Tibial artery (tissue), 4 donors: Measurements from ENCODE around the gene VASH2.

Experiments used
- DNase-seq, 2 donors: peaks; one replicate each; pipeline ENCODE4 v3.0.0-alpha.2; 2019
- H3K27ac ChIP-seq, 2 donors: fragments of 200-600 bp; sonication (generic) in 1 of 2; 1 replicate in 1 of 2; 2 replicates in 1 of 2; pipeline ENCODE4 v1.5.1; 2018 to 2019; ENCODE audit warnings: mild to moderate bottlenecking in 1 of 2
- H3K27me3 ChIP-seq, 2 donors: fragments of 200-600 bp; sonication (generic) in 1 of 2; one replicate each; pipeline versions ENCODE4 v1.5.1 to v1.6.0; 2016 to 2019
- H3K36me3 ChIP-seq, 3 donors: fragments of 200-600 bp; sonication (generic) in 2 of 3; one replicate each; pipeline ENCODE4 v1.5.1; 2016 to 2019; ENCODE audit warnings: mild to moderate bottlenecking in 2 of 3
- H3K4me1 ChIP-seq, 4 donors: fragments of 200-600 bp; sonication (generic) in 2 of 4; 1 replicate in 3 of 4; 2 replicates in 1 of 4; pipeline ENCODE4 v1.5.1; 2016 to 2019
- H3K4me3 ChIP-seq, 2 donors: fragments of 200-600 bp; sonication (generic) in 1 of 2; 1 replicate in 1 of 2; 2 replicates in 1 of 2; pipeline ENCODE4 v1.5.1; 2018 to 2019; ENCODE audit warnings: mild to moderate bottlenecking in 2 of 2
- H3K9me3 ChIP-seq, 3 donors: fragments of 200-600 bp; sonication (generic) in 1 of 3; one replicate each; pipeline ENCODE4 v1.5.1; 2016 to 2019
- CTCF ChIP-seq, 2 experiments: fragments of 200-600 bp in 1 of 2; fragments of 450-650 bp in 1 of 2; IDR thresholded peaks; one replicate each; pipeline ENCODE4 v1.5.1; 2017 to 2019; ENCODE audit warnings: antibody characterized with exemption in 2 of 2, mild to moderate bottlenecking in 1 of 2, moderate library complexity in 1 of 2
- intact Hi-C: fragments of 100-400 bp; cut with DNase I; formaldehyde crosslinking; loops from one replicate; pipeline ENCODE4 v1.15.0; 2023; ENCODE audit warnings: low total_unique reads

Gene VASH2

GRCh38 chr1:212917134-212917485 is 33.2 kb upstream of the VASH2 start:
- TF ChIP-seq CTCF (IDR thresholded peaks at IDR 0.05): no peak

GRCh38 chr1:212917858-212918257 is 32.5 kb upstream of the VASH2 start:
- Histone ChIP-seq H3K27me3 (peaks cover 0 to 12% of the 10 kb centered on the region in 2 donors), H3K36me3 (no peaks in the 10 kb centered on the region), H3K27ac (no peak overlapping the region), H3K4me1 (peaks cover 0 to 8% (median 0%) of the 10 kb centered on the region in 4 donors), H3K4me3 (no peak overlapping the region), H3K9me3 (no peaks in the 10 kb centered on the region)
- DNase-seq: no peak
- no peak for TF ChIP-seq CTCF (IDR thresholded peaks at IDR 0.05)
- intact Hi-C loops: no loop called here

More at GRCh38 chr1:212917134-212917485, 33.2 kb upstream of the VASH2 start:
- Histone ChIP-seq H3K27ac (no peak overlapping the region), H3K27me3 (peaks cover 0 to 12% of the 10 kb centered on the region in 2 donors), H3K4me3 (no peak overlapping the region), H3K4me1 (peaks cover 0 to 8% (median 0%) of the 10 kb centered on the region in 4 donors), H3K9me3 (no peaks in the 10 kb centered on the region), H3K36me3 (no peaks in the 10 kb centered on the region)
- intact Hi-C loops: no loop called here
- DNase-seq: no peak

- Histone ChIP-seq H3K27ac (no peak overlapping the region), H3K9me3 (no peaks in the 10 kb centered on the region), H3K4me3 (no peak overlapping the region), H3K4me1 (peaks cover 0 to 8% (median 0%) of the 10 kb centered on the region in 4 donors), H3K36me3 (no peaks in the 10 kb centered on the region), H3K27me3 (peaks cover 0 to 12% of the 10 kb centered on the region in 2 donors)
- no peak for TF ChIP-seq CTCF (IDR thresholded peaks at IDR 0.05)
- intact Hi-C loops: no loop called here
- DNase-seq: no peak
Observed at GRCh38 chr1:212918824-212919223, 31.5 kb upstream of the VASH2 start.

- intact Hi-C loops: no loop called here
- H3K27me3 ChIP-seq: peaks cover 0 to 12% of the 10 kb centered on the region in 2 donors
- DNase-seq: no peak
- no peak for TF ChIP-seq CTCF (IDR thresholded peaks at IDR 0.05)
- H3K4me1 ChIP-seq: peaks cover 0 to 13% (median 5%) of the 10 kb centered on the region in 4 donors
- no peaks in the 10 kb centered on the region for H3K9me3 ChIP-seq
- H3K36me3 ChIP-seq: no peaks in the 10 kb centered on the region
- H3K4me3 ChIP-seq: no peak overlapping the region
- no peak overlapping the region for H3K27ac ChIP-seq
Observed at GRCh38 chr1:212920246-212920645, 30.1 kb upstream of the VASH2 start.

GRCh38 chr1:212920896-212921295 is 29.4 kb upstream of the VASH2 start:
- H3K27me3 ChIP-seq: peaks cover 0 to 9% of the 10 kb centered on the region in 2 donors
- DNase-seq: no peak

More at GRCh38 chr1:212920896-212921295, 29.4 kb upstream of the VASH2 start:
- no peaks in the 10 kb centered on the region for H3K36me3 ChIP-seq
- H3K4me3 ChIP-seq: no peak overlapping the region
- peaks cover 0 to 13% (median 5%) of the 10 kb centered on the region in 4 donors for H3K4me1 ChIP-seq
- H3K27ac ChIP-seq: no peak overlapping the region
- intact Hi-C loops: no loop called here
- no peaks in the 10 kb centered on the region for H3K9me3 ChIP-seq
- no peak for TF ChIP-seq CTCF (IDR thresholded peaks at IDR 0.05)
